Parathyroid adenoma (tissue), 2 donors: ENCODE measurements around the gene TNFSF4.

Experiments used
- H2AFZ ChIP-seq: fragments of 300-600 bp; sonication (generic); one replicate; pipeline ENCODE4 v1.7.0; 2017; ENCODE audit warnings: antibody characterized with exemption, mild to moderate bottlenecking
- H3K27ac ChIP-seq: fragments of 300-600 bp; sonication (generic); one replicate; pipeline ENCODE4 v1.7.0; 2017
- H3K27me3 ChIP-seq: fragments of 300-600 bp; sonication (generic); one replicate; pipeline ENCODE4 v1.7.0; 2017; ENCODE audit warnings: low read length; ENCODE audit not compliant: control insufficient read depth, insufficient read depth
- H3K36me3 ChIP-seq: fragments of 300-600 bp; sonication (generic); one replicate; pipeline ENCODE4 v1.7.0; 2017; ENCODE audit warnings: low read length; ENCODE audit not compliant: control insufficient read depth, insufficient read depth
- H3K4me1 ChIP-seq: fragments of 300-600 bp; sonication (generic); one replicate; pipeline ENCODE4 v1.7.0; 2017; ENCODE audit warnings: control low read depth
- H3K4me2 ChIP-seq: fragments of 300-600 bp; sonication (generic); one replicate; pipeline ENCODE4 v1.7.0; 2017; ENCODE audit warnings: low read length
- H3K4me3 ChIP-seq: fragments of 300-600 bp; sonication (generic); one replicate; pipeline ENCODE4 v1.7.0; 2017; ENCODE audit warnings: low read depth, low read length
- H3K79me2 ChIP-seq: fragments of 300-600 bp; sonication (generic); one replicate; pipeline ENCODE4 v1.7.0; 2017; ENCODE audit warnings: control low read depth
- H3K9ac ChIP-seq: fragments of 300-600 bp; sonication (generic); one replicate; pipeline ENCODE4 v1.7.0; 2017; ENCODE audit warnings: mild to moderate bottlenecking
- H3K9me3 ChIP-seq: fragments of 300-600 bp; sonication (generic); one replicate; pipeline ENCODE4 v1.7.0; 2017; ENCODE audit warnings: low read length; ENCODE audit not compliant: control insufficient read depth
- CTCF ChIP-seq: fragments of 300-600 bp; sonication (generic); IDR thresholded peaks from one replicate; pipeline ENCODE4 v1.7.0; 2017; ENCODE audit warnings: antibody characterized with exemption, mild to moderate bottlenecking
- donor health status: primary hyperparathyroidism.

Gene TNFSF4

DNA sequence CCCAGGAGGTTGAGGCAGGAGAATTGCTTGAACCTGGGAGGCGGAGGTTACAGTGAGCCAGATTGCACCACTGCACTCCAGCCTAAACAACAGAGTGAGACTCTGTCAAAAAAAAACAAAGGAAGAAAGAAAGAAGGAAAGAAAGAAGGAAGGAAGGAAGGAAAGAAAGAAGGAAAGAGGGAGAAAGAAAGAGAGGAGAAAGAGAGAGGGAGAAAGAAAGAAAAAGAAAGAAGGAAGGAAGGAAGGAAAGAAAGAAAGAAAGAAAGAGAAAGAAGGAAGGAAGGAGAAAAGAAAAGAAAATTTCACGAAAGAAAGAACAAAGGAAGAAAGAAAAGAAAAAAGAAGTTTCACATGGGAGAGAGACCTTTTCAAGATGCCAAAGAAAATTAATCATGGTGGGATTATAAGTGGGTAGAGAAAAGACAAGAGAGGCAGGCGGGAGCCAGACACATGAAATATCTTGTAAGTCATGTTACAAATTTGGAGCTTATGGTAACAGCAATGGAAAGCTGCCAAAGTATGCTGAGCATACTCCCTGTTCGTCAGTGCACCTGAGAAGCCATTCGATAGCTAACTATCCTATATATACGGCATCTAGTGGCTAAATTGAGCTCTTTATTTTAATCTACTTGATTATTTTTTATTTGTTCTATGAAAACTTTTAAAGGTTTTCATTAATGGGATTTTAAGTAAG is 41.3 kb upstream of the TNFSF4 start:
- Histone ChIP-seq H3K27me3 (no peaks in the 10 kb centered on the region), H3K9ac (no peak overlapping the region), H3K27ac (no peak overlapping the region), H3K4me2 (no peak overlapping the region), H3K36me3 (no peaks in the 10 kb centered on the region), H2AFZ (no peak overlapping the region), H3K79me2 (no peaks in the 10 kb centered on the region), H3K4me1 (no peaks in the 10 kb centered on the region), H3K4me3 (no peak overlapping the region), H3K9me3 (no peaks in the 10 kb centered on the region)
- no peak for TF ChIP-seq CTCF

DNA sequence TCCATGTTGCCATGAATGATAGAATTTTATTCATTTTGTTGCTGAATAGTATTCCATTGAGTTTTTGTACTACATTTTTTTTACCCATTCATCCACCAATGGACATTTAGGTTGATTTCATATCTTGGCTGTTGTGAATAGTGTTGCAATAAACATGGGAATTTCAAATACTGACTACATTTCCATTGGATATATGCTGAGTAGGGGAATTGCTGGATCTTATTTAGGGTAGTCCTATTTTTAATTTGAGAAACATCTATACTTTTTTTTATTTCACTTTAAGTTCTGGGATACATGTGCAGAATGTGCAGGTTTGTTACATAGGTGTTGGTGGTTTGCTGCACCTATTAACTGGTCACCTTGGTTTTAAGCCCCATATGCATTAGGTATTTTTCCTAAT is 38.8 kb upstream of the TNFSF4 start:
- Histone ChIP-seq H3K4me1 (no peaks in the 10 kb centered on the region), H3K9ac (no peak overlapping the region), H3K4me2 (no peak overlapping the region), H3K9me3 (no peaks in the 10 kb centered on the region), H3K79me2 (no peaks in the 10 kb centered on the region), H3K36me3 (no peaks in the 10 kb centered on the region), H3K4me3 (no peak overlapping the region), H3K27me3 (no peaks in the 10 kb centered on the region), H2AFZ (no peak overlapping the region), H3K27ac (no peak overlapping the region)
- TF ChIP-seq CTCF, result no peak

GRCh38 chr1:173243300-173243699 is 36.2 kb upstream of the TNFSF4 start:
- Histone ChIP-seq H3K27ac (no peak overlapping the region), H3K9me3 (no peaks in the 10 kb centered on the region), H3K36me3 (no peaks in the 10 kb centered on the region), H3K27me3 (no peaks in the 10 kb centered on the region), H3K4me2 (no peak overlapping the region), H3K79me2 (no peaks in the 10 kb centered on the region), H3K9ac (no peak overlapping the region), H2AFZ (no peak overlapping the region), H3K4me1 (no peaks in the 10 kb centered on the region), H3K4me3 (no peak overlapping the region)
- TF ChIP-seq CTCF, result no peak

DNA sequence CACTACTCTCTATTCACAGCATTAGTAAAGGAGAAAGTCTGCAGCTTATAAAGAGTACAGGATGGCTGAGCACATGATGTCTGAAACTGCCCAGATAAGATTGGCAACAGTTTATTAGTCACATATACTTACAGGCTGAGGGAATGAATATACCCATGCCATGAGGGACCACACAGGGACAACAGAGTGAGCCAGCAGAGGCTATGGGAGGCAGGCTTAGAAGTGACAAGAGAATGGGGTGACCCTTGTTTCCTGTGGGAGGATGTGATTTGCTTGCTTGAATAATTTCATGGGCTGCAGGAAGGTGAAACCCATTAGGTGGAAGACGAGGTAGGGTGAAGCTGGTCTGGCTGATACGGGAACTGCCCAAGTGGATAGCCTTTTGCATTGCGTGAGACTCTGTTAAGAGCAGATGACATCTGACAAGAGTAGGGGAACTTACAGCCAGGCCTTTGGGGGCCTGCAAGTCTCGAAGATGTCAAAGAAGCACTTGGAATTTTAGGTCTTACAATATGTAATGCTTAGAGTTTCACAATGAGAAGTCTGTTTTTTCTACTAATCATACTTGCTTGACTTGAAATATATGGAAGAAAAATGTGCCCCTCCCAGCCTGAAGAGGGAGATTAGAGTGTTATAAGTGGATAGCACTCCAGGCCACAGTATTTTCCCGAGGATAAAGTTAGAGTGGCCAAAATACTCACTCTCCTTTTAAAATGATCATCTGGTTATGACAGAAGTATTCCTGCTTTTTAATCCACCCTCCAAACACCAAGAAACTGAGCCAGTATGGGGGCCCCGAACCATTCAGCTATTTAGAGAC is 34.6 kb upstream of the TNFSF4 start:
- Histone ChIP-seq H3K9ac (no peak overlapping the region), H3K9me3 (no peaks in the 10 kb centered on the region), H3K4me2 (no peak overlapping the region), H3K36me3 (no peaks in the 10 kb centered on the region), H3K4me1 (no peaks in the 10 kb centered on the region), H3K27me3 (no peaks in the 10 kb centered on the region), H3K79me2 (no peaks in the 10 kb centered on the region), H3K27ac (no peak overlapping the region), H2AFZ (no peak overlapping the region), H3K4me3 (no peak overlapping the region)
- TF ChIP-seq CTCF, result no peak
